K562 (cell line): Measurements from ENCODE around the gene CDS2. TPM values are rescaled to one million over a fixed set of nuclear protein-coding genes. Genes with fewer than 3 reads are reported as not detected.

ENCODE experiments used
- CBX1 ChIP-seq: sonication (generic); IDR thresholded peaks from 2 replicates; pipeline ENCODE4 v1.6.1; 2016; ENCODE audit warnings: antibody characterized with exemption, low read depth, mild to moderate bottlenecking
- CREM ChIP-seq: IDR thresholded peaks from 2 replicates; pipeline ENCODE4 v1.6.1; 2014; ENCODE audit warnings: antibody characterized with exemption, low read depth
- KLF6 ChIP-seq: fragments of 250-450 bp; sonication (Bioruptor Pico); IDR thresholded peaks from 2 replicates; pipeline ENCODE4 v1.4.0; 2020; ENCODE audit warnings: mild to moderate bottlenecking, moderate library complexity, borderline replicate concordance
- MECOM ChIP-seq: fragments of 250-450 bp; sonication (Bioruptor Pico); IDR thresholded peaks from 2 replicates; pipeline ENCODE4 v1.8.0; 2022; ENCODE audit warnings: inconsistent platforms
- MITF ChIP-seq: IDR thresholded peaks from 2 replicates; pipeline ENCODE4 v1.6.1; 2014; ENCODE audit warnings: antibody characterized with exemption
- MYNN ChIP-seq, 2 experiments: sonication (generic); formaldehyde crosslinking in 1 of 2; IDR thresholded peaks; 2 replicates each; pipeline versions ENCODE4 v1.5.0 to v1.6.1; 2016 to 2020; ENCODE audit warnings: antibody characterized with exemption in 1 of 2, missing genetic modification reagents in 1 of 2
- NFE2 ChIP-seq: IDR thresholded peaks from 2 replicates; pipeline ENCODE4 v1.6.1; 2014; ENCODE audit warnings: antibody characterized with exemption, low read depth
- NR1H2 ChIP-seq: sonication (generic); formaldehyde crosslinking; IDR thresholded peaks from 2 replicates; pipeline ENCODE4 v1.4.0; 2020; ENCODE audit warnings: mild to moderate bottlenecking, missing genetic modification reagents
- PHF20 ChIP-seq: fragments of 450-650 bp; IDR thresholded peaks from 2 replicates; pipeline ENCODE4 v1.6.1; 2018; ENCODE audit not compliant: partially characterized antibody
- POLR2B ChIP-seq: fragments of 450-650 bp; IDR thresholded peaks from 2 replicates; pipeline ENCODE4 v1.6.1; 2018; ENCODE audit warnings: low read depth; ENCODE audit not compliant: partially characterized antibody
- RREB1 ChIP-seq: fragments of 250-450 bp; sonication (Bioruptor Pico); IDR thresholded peaks from 2 replicates; pipeline ENCODE4 v1.4.0; 2020
- ZNF707 ChIP-seq: fragments of 250-450 bp; sonication (Bioruptor Pico); conservative IDR thresholded peaks from 2 replicates; pipeline ENCODE4 v1.8.0; 2022; ENCODE audit warnings: inconsistent platforms, mild to moderate bottlenecking, moderate library complexity
- polyA plus RNA-seq, 8 experiments: library from polyadenylated mRNA; depleted of rRNA in 4 of 8; stranded (reverse) in 5 of 8; unstranded in 3 of 8; fragments of >200 nt; fragmentation: Nextera tagmentation in 2 of 8; fragmentation: Illumina TruSeq in 1 of 8; extraction: Ambion mirVana in 2 of 8; extraction: Trizol in 1 of 8; gene quantifications; 2 replicates each; pipeline versions ENCODE4 v1.2.1 to v1.2.3, GENCODE V29; 2011 to 2014; ENCODE audit warnings: inconsistent platforms in 1 of 8, missing spikeins in 1 of 8
- total RNA-seq, 7 experiments: library from RNA; depleted of rRNA in 6 of 7; stranded (reverse); fragments of >200 nt in 6 of 7; fragmentation: Illumina TruSeq in 2 of 7; extraction: Trizol in 2 of 7; gene quantifications; 2 replicates each; pipeline versions ENCODE4 v1.2.1 to v1.2.3, GENCODE V29; 2011 to 2021; ENCODE audit warnings: low replicate concordance in 1 of 7
- TF ChIP-seq, protein P1 (sequence below): fragments of 250-450 bp; sonication (Bioruptor Pico); IDR thresholded peaks from 2 replicates; pipeline ENCODE4 v1.5.0; 2021; ENCODE audit warnings: mild to moderate bottlenecking, borderline replicate concordance
- TF ChIP-seq, protein P2 (sequence below), 2 experiments: IDR thresholded peaks; 2 replicates each; pipeline ENCODE4 v1.6.1; 2012; ENCODE audit warnings: improper control_type of control experiment in 2 of 2, low read depth in 2 of 2, low read length in 2 of 2, borderline replicate concordance in 1 of 2

Gene CDS2
- total and polyA plus RNA-seq, 9 of the 15 experiments (the other 6 are each of a cell fraction or from before 2014, with no cell fraction given) = 6.4 to 46.4 (median 12.2) TPM

- TF ChIP-seq RREB1 (CRISPR knock-in tag) (no peak), MITF (no peak), POLR2B (no peak), CBX1 (no peak), CREM (peak; percentile 79), MECOM (CRISPR knock-in tag) (no peak), NR1H2 (CRISPR knock-in tag) (no peak), MYNN (IDR thresholded peaks at IDR 0.05) (no peak), MYNN (CRISPR knock-in tag; IDR thresholded peaks at IDR 0.05) (no peak), NFE2 (no peak), ZNF707 (CRISPR knock-in tag) (no peak), KLF6 (CRISPR knock-in tag) (no peak), PHF20 (no peak)
- TF ChIP-seq, protein P1, sequence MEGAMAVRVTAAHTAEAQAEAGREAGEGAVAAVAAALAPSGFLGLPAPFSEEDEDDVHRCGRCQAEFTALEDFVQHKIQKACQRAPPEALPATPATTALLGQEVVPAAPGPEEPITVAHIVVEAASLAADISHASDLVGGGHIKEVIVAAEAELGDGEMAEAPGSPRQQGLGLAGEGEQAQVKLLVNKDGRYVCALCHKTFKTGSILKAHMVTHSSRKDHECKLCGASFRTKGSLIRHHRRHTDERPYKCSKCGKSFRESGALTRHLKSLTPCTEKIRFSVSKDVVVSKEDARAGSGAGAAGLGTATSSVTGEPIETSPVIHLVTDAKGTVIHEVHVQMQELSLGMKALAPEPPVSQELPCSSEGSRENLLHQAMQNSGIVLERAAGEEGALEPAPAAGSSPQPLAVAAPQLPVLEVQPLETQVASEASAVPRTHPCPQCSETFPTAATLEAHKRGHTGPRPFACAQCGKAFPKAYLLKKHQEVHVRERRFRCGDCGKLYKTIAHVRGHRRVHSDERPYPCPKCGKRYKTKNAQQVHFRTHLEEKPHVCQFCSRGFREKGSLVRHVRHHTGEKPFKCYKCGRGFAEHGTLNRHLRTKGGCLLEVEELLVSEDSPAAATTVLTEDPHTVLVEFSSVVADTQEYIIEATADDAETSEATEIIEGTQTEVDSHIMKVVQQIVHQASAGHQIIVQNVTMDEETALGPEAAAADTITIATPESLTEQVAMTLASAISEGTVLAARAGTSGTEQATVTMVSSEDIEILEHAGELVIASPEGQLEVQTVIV (CRISPR knock-in tag) = no peak
- TF ChIP-seq, protein P2, sequence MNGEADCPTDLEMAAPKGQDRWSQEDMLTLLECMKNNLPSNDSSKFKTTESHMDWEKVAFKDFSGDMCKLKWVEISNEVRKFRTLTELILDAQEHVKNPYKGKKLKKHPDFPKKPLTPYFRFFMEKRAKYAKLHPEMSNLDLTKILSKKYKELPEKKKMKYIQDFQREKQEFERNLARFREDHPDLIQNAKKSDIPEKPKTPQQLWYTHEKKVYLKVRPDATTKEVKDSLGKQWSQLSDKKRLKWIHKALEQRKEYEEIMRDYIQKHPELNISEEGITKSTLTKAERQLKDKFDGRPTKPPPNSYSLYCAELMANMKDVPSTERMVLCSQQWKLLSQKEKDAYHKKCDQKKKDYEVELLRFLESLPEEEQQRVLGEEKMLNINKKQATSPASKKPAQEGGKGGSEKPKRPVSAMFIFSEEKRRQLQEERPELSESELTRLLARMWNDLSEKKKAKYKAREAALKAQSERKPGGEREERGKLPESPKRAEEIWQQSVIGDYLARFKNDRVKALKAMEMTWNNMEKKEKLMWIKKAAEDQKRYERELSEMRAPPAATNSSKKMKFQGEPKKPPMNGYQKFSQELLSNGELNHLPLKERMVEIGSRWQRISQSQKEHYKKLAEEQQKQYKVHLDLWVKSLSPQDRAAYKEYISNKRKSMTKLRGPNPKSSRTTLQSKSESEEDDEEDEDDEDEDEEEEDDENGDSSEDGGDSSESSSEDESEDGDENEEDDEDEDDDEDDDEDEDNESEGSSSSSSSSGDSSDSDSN (IDR thresholded peaks at IDR 0.05; ENCODE audit: borderline replicate concordance in 1 of 2, low read depth in 2 of 2, low read length in 2 of 2) = peak in 1 of 2 experiments; percentile 38; a peak in 1 of 4 replicates
Observed at GRCh38 chr20:5126512-5127203, at the start of gene CDS2 (continued).
